Left hindlimb (tissue), 1 donor: ENCODE data around the gene POLE.

ENCODE experiments used
- DNase-seq: peaks from one replicate; pipeline ENCODE4 v3.0.0-alpha.2; 2018

Gene POLE

DNA sequence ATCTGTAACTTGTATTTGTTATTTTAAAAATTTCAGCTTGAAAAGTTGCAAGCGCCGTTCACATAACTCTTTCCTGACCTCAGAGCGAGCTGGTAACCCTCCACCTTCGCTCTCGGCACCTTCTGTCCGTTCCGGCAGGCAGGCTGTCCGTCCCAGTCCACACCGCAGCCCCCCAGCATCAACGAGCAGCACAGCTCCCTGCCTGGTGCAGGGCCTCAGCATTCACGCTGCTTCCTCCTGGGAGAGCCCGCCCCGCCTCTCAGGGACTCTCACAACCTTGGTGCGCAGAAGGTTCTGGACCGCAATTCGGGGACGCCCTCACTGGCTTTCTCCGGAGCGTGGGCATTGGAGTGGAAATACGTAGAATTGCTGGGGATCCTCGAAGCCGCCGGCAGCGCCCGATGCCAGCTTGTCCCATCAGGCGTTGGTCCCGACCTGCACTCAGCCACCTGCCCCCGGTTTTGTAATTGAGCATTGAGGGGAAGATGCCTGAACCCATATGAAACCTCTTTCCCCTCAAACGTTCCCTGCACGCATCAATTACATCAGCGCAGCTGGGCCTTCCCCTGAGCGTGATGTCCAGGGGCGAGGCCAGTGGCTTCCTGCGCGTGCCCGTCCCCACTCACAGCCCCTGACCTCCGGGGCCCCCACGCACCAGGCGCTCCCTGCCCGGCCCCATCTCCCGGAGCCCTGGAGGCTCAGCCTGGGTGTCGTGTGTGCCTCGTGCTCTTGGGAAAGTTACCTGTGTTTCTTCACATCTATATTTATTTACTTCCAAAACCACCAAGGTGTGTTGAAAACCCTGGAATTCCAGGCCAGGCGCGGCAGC, 95.8 kb downstream of the POLE start:
- no peak for DNase-seq

DNA sequence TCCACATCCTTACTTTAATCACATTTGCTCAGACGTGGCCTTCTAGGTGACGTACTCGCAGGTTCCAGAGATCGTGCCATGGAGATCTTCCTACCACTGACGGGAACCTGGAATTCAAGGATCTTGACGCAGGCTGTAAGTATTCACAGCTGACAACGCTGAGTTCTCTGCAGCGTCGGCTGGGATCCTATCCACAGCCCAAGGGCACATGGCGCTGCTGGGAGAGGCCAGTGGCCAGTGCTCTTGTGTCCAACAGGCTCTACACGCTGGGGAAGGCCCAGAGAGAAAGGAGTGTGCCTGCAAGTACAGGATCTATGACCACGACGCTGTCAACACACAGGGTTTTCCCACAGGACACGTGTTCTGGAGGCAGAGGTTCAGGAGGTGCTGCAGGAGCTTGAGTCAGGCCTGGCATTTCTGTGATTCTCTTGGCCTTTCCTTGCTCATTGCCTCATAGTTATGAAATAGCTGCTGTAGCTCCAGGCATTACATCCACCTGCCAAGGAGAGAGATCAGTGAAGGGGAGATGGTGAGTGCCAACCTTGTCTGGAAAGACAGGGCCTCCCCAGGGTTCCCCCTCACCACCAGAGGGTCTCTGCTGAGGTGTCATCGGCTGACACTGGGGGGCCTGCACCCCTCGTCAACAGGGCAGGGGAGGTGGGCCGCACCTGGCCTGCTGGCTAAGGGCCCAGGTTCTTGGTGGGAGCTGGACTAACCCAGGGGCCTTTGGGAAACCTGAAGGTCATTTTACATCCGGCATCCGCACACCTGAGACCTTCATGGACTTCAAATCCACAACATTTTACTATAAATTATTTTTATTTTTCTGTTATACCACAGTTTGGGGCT, 98.1 kb downstream of the POLE start:
- no peak for DNase-seq

DNA sequence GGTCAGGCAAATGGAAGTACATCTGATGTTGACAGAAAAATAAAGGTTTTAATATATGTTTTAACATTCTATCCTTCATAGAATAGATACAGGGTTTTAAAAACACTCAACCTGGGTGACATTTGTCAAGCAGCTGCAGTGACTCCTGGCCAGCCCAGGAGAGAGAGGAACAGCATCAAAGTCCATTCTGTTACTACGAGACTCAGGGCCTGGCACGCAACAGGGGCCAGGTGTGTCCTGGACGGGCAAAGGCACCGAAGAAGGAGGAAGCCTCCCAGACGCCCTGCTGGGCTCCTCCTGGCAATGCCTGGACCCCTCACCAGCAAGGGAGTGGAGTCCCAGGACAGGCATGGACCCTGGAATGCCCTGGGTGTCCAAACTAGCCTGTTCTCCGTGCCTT, 98.8 kb downstream of the POLE start:
- no peak for DNase-seq

DNA sequence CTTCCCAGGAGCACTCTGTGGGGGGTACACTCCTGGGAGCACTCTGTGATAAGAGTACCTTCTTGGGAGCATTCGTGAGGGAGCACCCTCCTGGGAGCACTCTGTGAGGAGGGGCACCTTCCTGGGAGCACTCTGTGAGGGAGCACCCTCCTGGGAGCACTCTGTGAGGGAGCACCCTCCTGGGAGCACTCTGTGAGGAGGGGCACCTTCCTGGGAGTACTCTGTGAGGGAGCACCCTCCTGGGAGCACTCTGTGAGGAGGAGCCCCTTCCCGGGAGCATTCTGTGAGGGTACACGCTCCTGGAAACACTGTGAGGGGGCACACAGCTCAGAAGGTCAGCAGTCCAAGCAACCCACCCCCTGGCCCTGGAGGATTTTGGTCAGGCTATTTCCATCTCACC, 99.4 kb downstream of the POLE start:
- no peak for DNase-seq

DNA sequence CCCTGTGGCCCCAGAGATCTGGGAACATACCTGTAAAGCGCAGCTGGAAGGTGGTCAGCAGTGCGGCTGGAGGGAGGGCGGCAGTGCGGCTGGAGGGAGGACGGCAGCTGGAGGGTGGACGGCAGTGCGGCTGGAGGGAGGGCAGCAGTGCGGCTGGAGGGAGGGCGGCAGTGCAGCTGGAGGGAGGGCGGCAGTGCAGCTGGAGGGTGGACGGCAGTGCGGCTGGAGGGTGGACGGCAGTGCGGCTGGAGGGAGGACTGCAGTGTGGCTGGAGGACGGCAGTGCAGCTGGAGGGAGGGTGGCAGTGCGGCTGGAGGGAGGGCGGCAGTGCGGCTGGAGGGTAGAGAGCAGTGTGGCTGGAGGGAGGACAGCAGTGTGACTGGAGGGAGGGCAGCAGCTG, 100.2 kb downstream of the POLE start:
- DNase-seq = no peak

DNA sequence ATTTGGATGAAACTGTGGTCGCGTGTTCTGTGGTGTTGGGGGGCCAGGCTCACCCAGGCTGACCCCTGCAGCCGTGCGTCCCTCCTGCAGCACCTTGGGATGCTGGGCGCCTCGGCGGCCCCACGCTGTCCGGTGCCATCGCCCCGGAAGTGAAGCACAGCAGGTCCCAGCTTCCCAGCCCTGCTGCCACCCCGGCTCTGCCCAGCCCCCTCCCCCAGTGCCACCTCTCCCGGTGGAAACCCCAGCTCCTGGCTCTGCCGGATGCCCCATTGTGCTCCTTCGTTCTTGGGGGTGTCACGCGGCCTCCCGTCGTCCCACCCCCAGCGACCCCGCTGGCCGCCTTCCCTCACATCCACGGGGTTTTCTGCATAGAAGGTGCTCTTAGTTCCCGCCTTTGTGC, 102.0 kb downstream of the POLE start:
- no peak for DNase-seq

DNA sequence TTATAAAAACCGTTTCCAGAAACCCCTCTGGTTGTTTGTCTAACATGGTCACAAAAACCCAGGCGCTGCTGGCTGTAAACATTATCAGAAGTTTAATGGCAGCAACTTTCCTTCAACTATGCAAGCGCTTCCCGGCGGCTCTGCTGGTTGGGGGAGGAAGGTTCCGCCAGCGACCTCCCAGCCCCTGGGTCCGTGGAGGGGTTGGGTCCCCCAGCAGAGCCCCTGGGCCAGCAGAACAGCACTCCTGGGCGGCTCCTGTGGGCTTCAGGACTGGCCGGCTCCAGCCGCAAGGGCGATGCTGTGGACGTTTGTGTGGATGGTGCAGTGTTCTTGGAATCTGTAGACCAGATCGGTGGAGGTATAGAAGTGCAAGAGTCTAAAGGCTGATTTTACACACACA, 102.7 kb downstream of the POLE start:
- DNase-seq = no peak

DNA sequence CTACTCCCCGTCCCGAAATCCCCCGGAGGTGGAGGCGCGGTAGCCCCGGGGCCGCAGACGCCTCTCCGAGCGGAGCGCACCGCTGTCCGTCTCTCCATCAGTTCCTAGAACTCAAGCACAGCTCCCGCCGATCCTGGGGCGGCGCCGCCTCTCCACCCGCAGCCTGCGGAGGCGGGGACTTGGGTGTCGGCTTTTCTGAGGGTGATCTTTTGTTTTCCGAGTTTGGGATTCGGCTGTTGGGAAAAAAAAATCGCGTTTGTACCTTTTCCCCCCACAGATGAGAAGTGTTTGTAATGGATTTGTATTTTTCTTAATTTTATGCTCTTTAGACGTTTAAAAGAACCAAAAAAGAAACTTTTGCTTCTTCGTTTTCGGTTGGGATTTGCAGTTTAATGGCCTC, 103.4 kb downstream of the POLE start:
- DNase-seq = no peak

DNA sequence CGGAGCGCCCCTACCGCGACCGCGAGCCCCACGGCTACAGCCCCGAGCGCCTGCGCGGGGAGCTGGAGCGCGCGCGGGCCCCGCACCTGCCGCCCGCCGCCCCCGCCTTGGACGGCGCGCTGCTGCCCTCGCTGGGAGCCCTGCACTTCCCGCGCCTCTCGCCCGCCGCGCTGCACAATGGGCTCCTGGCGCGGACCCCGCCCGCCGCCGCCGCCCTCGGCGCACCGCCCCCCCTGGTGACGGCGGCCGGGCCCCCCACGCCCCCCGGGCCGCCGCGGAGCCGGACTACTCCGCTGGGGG, 103.8 kb downstream of the POLE start:
- no peak for DNase-seq

DNA sequence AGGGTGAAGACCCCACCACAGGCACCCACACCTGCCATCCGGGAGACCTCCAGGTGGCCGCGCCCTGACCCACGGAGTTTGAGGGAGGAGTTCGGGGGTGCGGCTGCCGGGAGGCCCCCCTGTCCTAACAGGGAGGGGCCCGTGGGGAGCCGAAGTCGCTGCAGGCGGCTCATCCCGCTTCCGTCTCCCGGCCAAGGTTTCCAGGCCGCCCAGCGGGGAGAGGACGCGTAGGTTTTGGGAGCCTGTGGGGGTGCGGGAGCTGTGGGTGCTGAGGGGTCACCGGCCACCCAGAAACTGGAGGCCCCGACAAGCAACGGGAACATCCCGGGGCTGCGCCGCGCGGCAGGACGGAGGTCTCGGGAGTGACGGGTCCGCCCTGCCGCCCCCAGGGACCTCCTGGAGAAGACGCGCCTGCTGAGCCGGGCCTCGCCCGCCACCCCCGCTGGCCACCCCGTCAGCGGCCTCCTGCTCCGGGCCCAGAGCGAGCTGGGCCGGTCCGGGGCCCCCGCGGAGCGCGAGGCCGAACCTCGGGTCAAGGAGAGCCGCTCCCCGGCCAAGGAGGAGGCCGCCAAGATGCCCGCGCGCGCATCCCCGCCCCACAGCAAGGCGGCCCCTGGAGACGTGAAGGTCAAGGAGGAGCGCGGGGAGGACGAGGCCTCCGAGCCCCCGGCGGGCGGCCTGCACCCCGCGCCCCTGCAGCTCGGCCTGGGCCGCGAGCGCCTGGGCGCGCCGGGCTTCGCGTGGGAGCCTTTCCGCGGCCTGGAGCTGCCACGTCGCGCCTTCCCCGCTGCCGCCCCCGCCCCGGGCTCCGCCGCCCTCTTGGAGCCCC, 104.3 kb downstream of the POLE start:
- no peak for DNase-seq

DNA sequence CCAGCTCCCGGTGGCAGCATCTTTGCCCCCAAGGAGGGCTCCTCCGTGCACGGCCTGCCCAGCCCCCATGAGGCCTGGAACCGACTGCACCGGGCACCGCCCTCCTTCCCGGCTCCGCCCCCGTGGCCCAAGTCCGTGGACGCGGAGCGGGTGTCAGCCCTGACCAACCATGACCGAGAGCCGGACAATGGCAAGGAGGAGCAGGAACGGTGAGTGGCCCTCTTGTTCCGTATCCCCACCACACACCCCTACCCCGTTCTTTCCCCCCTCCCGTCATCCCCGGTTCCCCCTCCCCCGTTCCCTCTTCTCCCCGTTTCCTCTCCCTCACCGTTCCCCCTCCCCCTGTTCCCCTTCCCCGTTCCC, 105.1 kb downstream of the POLE start:
- no peak for DNase-seq

DNA sequence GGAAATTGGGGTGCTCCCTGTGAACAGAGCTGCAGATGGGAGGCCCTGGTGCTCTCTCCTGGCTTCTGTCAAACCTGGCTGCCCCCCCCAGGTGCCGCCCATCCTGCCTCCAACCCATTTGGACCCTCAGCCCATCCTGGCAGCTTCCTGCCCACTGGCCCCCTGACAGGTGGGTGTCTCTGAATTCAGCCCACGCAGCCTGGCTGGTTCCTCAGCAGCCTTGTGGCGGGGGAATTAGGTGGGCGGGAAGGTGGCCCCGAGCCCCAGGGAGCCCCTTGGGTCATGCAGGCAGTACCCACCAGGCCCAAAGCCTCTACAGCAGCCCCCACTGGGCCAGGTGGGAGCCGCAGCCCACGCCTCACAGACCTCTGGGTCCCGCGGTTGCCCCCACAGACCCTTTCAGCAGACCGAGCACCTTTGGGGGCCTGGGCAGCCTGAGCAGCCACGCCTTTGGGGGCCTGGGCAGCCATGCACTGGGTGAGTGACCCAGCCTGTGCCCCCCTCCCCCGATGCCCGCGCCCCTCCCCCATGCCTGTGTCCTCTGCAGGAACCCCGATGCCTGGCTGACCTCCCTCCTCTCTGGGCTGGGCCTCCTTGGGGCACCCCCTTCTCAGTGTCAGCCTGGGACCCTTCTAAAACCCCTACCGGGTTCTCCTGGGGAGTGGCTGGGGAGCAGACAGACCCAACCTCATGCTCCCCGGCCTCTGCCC, 105.6 kb downstream of the POLE start:
- DNase-seq = no peak

DNA sequence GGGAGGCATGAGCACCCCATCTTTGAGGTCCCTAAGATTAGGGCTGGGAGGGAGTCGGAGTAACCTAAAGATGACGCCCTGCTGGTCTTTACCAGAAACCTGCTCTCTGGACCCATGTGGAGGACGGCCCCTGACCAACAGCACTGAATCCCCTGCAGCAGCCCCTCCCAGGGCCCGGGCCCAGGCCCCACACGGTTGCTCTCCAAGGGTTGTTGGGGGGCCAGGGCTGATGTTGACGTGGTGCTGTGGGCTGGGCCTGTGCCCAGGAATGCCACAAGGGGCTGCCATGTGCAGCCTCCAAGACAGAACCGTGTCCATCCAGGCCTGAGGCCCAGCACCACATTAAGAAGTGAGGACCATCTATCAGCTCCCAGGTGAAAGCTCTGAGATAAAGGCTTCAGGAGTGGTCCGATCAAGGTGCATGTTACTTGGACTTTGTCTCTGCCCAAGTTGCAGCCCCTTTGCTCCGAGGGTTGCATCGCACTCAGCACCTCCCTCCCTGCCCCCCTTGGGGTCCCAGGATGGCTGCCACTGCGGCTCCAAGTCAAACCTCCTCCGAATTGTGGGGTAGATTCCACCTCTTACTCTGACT, 106.3 kb downstream of the POLE start:
- no peak for DNase-seq

DNA sequence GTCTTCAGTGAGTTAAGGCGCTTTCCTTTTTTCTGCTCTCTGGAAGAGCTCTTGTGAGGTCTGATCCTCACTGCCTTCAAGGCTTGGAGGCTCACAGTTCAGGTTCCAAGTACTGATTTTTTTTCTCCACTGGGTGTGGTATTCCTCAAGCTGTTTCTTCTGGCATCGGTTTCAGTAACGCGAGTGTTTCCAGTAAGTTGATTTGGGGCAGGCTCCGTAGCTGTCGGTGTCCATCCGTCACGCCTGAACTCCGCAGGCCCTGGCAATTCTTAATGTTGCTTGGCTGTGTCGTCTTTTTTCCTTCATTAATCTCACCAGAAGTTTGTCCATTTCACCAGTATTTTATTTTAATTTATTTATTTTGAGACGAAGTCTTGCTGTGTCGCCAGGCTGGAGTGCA, 107.4 kb downstream of the POLE start:
- no peak for DNase-seq

DNA sequence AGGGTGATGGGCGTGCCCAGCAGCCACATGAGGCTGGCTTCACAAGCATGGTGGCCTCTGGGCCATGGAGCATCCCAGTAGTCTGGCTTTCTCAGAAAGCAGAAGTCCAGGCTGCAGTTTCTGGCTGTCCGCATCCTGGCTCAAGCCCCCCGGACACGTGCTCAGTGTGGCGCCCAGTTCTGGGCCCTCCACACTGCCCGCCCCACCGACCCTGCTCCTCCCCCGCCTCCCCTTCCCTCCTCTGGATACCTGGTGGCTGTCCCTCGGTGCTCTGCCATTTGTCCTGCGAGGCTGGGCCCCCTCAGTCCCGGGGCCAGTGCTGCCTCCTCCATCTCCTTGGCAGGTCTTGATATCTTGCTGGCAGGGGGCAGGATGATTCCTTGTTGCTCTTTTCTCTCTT, 108.3 kb downstream of the POLE start:
- DNase-seq = no peak

DNA sequence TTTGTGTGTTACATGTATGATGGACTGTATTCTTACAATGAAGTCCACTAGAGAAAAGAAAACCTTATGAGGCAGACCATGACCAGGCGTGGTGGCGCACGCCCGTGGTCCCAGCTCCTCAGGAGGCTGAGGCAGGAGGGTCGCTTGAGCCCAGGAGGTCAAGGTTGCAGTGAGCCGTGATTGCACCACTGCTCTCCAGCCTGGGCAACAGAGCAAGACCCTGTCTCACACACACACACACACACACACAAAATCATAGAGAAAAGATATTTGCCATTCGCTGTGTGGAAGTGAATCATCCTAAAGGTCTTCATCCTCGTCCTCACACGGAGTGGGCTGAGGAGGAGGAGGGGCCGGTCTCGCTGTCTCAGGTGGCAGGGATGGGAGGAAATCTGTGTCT, 109.0 kb downstream of the POLE start:
- DNase-seq = no peak

DNA sequence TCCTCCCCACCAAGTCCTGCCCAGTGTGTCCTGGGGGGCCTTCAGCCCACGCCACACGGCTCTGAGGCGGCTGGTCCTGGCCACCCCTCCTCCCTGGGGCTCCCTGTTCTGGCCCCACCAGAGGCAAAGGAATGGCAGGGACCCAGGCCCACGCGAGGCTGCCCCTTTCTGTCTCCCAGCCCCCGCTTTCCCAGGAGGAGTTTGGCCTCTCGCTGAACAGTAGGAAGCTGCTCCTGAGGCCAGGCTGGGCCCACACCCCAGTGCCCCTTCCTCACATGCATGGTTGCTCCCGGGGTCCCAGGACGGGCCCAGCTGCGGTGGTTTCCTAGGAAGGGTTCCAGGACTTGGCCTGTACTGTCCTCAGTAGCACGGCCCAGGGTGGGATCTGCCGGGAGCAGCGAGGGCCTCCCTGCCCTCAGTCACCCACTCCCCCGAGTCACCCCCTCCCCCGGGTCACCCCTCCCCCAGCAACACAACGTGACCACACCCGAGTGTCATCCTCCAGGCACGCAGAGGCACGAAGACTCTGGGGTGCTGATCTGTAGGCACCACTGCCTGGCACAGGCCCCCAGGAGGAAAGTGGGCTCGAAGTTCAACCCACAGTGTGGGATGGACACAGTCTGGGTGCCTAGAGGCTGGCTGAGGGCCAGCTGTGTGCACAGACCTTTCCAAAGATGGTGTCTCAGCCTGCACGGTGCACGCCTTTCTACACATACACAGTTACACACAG, 109.8 kb downstream of the POLE start:
- DNase-seq = no peak

DNA sequence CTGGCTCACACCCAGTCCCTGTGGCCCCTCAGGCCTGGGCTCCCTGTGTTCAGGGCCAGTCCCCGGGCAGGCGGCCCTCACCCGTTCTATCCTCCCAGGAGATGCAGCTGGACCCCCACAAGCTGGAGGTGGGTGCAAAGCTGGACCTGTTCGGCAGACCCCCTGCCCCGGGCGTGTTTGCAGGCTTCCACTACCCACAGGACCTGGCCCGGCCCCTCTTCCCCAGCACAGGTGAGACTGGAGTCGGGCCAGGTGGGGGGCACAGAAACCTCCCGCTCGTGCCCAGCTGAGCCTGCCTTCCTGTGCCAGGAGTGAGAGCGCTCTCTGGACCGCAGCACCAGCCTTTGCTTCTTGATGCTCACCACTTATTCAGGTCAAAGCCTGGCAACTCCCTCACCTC, 110.4 kb downstream of the POLE start:
- DNase-seq = no peak

DNA sequence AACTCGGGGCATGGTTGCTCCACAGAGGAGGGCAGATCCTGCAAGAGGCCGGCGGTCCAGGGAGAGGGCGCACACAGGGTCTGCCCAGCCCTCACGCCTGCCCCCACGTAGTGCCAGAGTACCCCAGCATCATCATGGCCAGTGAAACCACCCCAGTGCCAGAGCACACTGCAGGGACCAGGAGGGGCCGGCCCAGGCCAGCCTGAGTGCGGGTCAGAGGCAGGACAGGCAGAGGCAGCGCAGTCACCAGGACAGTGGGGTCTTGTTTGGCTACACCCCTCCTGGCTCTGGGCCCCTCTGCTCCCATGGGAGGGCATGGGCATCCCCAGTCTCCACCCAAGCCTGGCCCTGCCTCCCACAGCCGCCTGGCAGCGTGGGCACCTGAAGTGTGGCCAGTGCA, 111.5 kb downstream of the POLE start:
- DNase-seq = no peak

DNA sequence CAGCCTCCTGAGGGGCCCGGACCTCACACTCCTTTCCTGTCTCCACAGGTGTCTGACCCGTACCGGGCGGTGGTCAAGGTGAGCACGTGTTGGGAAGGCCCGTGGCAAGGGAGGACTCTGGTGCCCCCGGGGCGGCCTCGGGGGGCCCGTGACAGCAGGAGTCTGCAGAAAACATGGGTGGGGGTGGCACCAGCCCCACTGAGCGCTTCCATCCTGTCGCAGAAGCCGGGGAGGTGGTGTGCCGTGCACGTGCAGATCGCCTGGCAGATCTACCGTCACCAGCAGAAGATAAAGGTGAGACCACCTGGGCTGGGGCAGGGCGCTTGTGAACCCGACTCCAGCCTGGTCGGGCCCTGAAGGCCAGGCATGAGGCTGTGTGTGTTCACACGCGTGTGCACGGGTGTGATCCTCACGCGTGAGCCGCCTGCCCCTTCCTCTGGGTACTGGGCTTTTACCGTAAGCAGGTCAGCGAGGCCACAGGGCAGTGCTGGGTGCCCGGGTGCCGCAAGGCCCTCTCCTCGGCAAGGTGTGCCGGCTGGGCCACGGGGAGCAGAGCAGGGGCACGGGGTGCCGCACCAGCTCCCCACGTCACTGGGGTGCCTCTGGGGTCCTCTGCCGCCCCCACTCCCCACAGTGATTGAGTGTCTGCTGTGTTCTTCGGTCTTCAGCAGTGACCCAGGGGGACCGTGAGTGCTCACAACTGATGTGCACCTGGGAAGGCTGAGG, 112.7 kb downstream of the POLE start:
- no peak for DNase-seq
